CD1c-positive myeloid dendritic cell (primary cell): Measurements from ENCODE around the gene KLF11.
"Not testable (repeated sequence)": the region's sequence is repeated elsewhere in the genome, so short reads cannot be mapped to it uniquely, and the experiment has no call there.

ENCODE experiments used
- DNase-seq: peaks from one replicate; pipeline ENCODE4 v3.0.0-alpha.2; 2016; ENCODE audit errors: extremely low spot score

The KLF11 gene

GRCh38 chr2:10084223-10084865, 41.0 kb downstream of the KLF11 start:
- no peak for DNase-seq

DNA sequence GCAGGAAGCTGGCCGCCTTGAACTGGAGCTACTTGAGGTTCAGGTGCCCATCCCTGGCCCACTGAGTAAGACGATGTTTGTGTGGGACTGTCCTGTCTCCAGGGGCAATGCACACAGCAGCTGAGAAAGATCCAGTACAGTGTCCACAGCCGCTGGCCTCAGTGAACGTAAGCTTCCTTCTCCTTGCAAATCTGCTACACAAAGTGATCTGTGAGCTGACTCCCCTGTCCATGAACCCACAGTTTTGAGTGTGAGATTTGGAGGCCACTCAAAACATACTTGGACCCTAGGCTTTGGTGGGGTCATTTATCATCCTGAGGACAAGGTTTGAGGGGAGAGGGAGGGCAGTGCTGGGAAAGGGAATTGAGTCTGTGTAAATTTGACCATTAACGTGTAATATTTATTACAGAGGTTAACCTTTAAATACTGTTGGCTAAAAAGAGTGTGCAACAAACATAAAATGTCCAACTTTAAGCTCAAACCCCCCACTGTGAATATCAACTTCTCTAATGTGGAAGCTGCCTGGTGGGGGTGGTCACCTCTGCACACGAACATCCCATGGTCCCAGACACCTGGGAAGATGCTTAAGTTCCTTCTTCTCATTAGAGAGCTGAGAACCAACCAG, 41.8 kb downstream of the KLF11 start:
- DNase-seq, result no peak

DNA sequence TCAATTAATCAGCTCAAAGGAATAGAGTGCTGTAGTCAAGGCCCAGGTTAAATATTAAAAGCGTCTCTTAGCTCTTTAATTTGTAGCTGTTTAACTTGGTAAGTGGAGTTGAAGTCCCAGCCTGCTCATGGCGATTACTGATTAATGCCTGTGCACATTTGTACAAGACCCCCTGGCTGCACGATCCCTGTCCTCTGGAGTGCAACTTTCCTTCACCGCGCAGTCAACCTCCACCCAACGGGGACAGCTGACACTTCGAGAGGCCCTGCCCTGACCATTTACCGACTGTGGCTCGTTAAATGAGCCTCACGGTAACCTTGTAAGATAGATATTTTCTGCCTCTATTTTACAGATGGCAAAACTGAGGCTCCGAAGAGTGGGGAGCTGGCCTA, 42.3 kb downstream of the KLF11 start:
- no peak for DNase-seq

GRCh38 chr2:10086950-10087349, 43.6 kb downstream of the KLF11 start:
- DNase-seq, result no peak

GRCh38 chr2:10087360-10087759, 44.0 kb downstream of the KLF11 start:
- no peak for DNase-seq

GRCh38 chr2:10089565-10090190, 46.3 kb downstream of the KLF11 start:
- no peak for DNase-seq

- no peak for DNase-seq
Observed at GRCh38 chr2:10091182-10091888, 48.0 kb downstream of the KLF11 start.

- DNase-seq, result not testable (repeated sequence)
Observed at GRCh38 chr2:10091889-10092244, 48.5 kb downstream of the KLF11 start.

DNA sequence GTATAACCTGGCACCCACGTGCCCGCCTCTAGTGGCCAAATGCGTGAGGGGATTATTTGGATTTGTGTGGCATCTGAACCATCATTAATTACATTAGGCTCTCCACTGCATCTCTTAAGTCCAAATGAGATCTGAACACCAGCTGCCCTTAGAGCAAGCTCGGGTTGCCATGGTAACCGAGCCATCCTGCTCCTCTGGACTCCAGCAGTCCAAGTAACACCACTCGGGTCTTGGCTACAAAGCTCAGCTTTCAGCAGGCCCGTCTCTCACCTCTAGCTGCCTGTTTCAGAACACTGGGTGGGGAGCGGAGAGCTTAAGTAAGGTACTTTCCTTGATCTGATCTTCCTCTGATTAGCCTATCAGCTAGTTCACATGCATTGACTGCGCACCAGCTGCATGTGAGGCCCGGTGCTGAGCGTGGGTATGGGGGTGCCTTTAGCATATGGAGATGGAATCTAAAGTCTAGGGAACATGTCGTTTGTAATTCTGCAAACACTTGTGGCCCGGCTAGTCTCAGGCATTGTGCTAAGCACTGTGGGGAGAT, 51.0 kb downstream of the KLF11 start:
- DNase-seq, result no peak

GRCh38 chr2:10095175-10095574, 51.8 kb downstream of the KLF11 start:
- DNase-seq, result no peak

- no peak for DNase-seq
Observed at GRCh38 chr2:10096641-10097040, 53.3 kb downstream of the KLF11 start.

DNA sequence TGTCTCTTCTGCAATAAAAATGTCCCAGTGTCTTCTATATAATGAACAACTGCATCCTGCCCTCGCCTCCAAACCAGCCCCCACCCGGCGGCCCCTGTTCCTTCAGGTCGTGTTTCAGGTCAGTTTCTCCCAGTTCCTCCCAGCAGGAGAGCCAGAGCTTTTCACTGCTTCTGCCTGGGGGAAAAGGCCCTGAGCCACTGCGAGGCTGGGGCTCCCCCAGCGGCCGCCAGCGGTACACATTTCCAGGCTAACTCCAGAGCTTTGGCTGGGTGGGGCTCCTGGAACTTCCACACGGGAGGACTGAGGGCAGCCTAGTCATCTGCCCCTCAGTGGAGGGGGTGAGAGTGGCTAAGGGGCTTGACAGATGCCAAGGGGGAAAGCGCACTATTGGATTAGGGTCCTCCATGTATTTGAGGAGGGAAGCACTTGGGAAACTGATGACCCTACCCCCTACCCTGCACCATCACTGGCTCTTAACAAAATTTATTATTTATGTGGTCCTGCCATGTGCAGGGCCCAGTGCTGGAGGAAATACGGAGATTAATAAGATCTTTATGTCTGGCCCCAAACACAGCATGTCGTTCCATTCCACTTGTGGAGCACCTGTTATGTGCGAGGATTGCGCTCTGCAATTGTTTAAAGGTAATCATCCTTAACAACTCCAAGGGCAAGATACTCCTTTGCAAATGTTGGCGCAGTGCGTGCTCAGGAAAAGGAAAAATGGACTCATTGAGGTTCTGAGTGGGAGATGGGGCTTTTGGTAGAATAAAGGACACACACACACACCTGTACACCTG, 54.2 kb downstream of the KLF11 start:
- DNase-seq, result peak; percentile 68

- no peak for DNase-seq
Observed at GRCh38 chr2:10101491-10101890, 58.1 kb downstream of the KLF11 start.

DNA sequence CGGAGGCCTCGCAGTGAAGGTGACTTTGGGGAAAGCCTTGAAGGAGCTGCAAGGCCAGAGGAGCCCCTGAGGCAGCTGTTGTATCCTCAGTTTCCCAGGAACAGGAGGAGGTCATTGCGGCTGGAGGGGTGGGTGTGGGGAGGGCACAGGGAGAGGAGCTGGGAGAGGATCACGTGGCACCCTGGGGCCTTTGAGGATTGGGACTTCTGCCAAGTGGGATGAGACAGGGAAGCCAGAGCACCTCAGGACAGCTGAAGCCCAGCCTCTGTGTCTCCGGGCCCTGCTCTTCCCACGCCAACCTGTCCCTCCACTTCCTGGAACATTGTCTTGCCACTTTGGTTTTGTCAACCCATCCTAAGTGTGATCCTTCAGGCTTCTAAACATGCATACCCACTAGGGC, 59.8 kb downstream of the KLF11 start:
- no peak for DNase-seq
